GM06990 (cell line): ENCODE measurements around the gene SVIL.
A peak's percentile ranks its signal among the peaks of the same experiment; 100 is the strongest.
"Not testable (repeated sequence)": the region's sequence is repeated elsewhere in the genome, so short reads cannot be mapped to it uniquely, and the experiment has no call there.

ENCODE experiments used
- DNase-seq: peaks from one replicate; pipeline ENCODE4 v3.0.0-alpha.2; 2011; ENCODE audit not compliant: insufficient read length; ENCODE audit errors: extremely low read depth
- H3K27me3 ChIP-seq: replicated peaks from 2 replicates; pipeline ENCODE4 v1.6.0; 2011; ENCODE audit warnings: low read length; ENCODE audit not compliant: control insufficient read depth, insufficient read depth
- H3K36me3 ChIP-seq: 2 replicates; pipeline ENCODE4 v1.5.1; 2011; ENCODE audit warnings: low read length; ENCODE audit not compliant: control insufficient read depth, insufficient read depth
- H3K4me3 ChIP-seq: replicated peaks from 2 replicates; pipeline ENCODE4 v1.5.1; 2011; ENCODE audit warnings: low read depth, mild to moderate bottlenecking, control low read depth, low read length
- CTCF ChIP-seq: IDR thresholded peaks from 2 replicates; pipeline ENCODE4 v1.5.1; 2011; ENCODE audit warnings: low read length, control low read depth, mild to moderate bottlenecking, inconsistent platforms; ENCODE audit not compliant: insufficient read depth, poor library complexity, severe bottlenecking

SVIL gene

GRCh38 chr10:29524294-29524693 lies 110.5 kb downstream of the SVIL start:
- H3K36me3 ChIP-seq = no peaks in the 10 kb centered on the region
- TF ChIP-seq CTCF = no peak
- H3K4me3 ChIP-seq = no peak overlapping the region
- no peak for DNase-seq
- H3K27me3 ChIP-seq = no peaks in the 10 kb centered on the region; the same call in none of the 2 replicates

GRCh38 chr10:29522918-29523317 lies 111.9 kb downstream of the SVIL start:
- no peak for TF ChIP-seq CTCF

GRCh38 chr10:29522061-29522855 lies 112.5 kb downstream of the SVIL start:
- Histone ChIP-seq H3K36me3 (no peaks in the 10 kb centered on the region), H3K4me3 (no peak overlapping the region), H3K27me3 (no peaks in the 10 kb centered on the region; the same call in none of the 2 replicates)
- DNase-seq = no peak
- TF ChIP-seq CTCF = no peak

More at GRCh38 chr10:29522918-29523317, 111.9 kb downstream of the SVIL start:
- H3K4me3 ChIP-seq = no peak overlapping the region
- DNase-seq = no peak
- H3K36me3 ChIP-seq = no peaks in the 10 kb centered on the region
- H3K27me3 ChIP-seq = no peaks in the 10 kb centered on the region; the same call in none of the 2 replicates

GRCh38 chr10:29519659-29520058 lies 115.1 kb downstream of the SVIL start:
- H3K4me3 ChIP-seq = no peak overlapping the region
- no peak for DNase-seq
- H3K27me3 ChIP-seq = no peaks in the 10 kb centered on the region; the same call in none of the 2 replicates
- TF ChIP-seq CTCF = no peak
- H3K36me3 ChIP-seq = no peaks in the 10 kb centered on the region

GRCh38 chr10:29517352-29517923 lies 117.3 kb downstream of the SVIL start:
- H3K4me3 ChIP-seq = no peak overlapping the region
- TF ChIP-seq CTCF = peak; percentile 77
- H3K36me3 ChIP-seq = no peaks in the 10 kb centered on the region
- no peaks in the 10 kb centered on the region; the same call in none of the 2 replicates for H3K27me3 ChIP-seq
- DNase-seq = no peak

GRCh38 chr10:29516309-29516932 lies 118.3 kb downstream of the SVIL start:
- not testable (repeated sequence) for H3K4me3 ChIP-seq, DNase-seq, H3K27me3 ChIP-seq, H3K36me3 ChIP-seq

GRCh38 chr10:29515879-29516278 lies 118.9 kb downstream of the SVIL start:
- H3K36me3 ChIP-seq, DNase-seq, H3K4me3 ChIP-seq, H3K27me3 ChIP-seq: not testable (repeated sequence)

GRCh38 chr10:29515104-29515503 lies 119.7 kb downstream of the SVIL start:
- not testable (repeated sequence) for H3K36me3 ChIP-seq, H3K27me3 ChIP-seq, DNase-seq, H3K4me3 ChIP-seq
